Measurements from ENCODE around the gene NCOA5.

The NCOA5 gene

GRCh38 chr20:46088409-46089166 lies 1.2 kb downstream of the NCOA5 start:
- no peak for DNase-seq

GRCh38 chr20:46087161-46087560 lies 2.6 kb downstream of the NCOA5 start:
- DNase-seq = no peak

GRCh38 chr20:46085179-46085851 lies 4.4 kb downstream of the NCOA5 start:
- DNase-seq = no peak

GRCh38 chr20:46084805-46085178 lies 5.0 kb downstream of the NCOA5 start:
- DNase-seq = no peak

GRCh38 chr20:46083531-46084061 lies 6.2 kb downstream of the NCOA5 start:
- no peak for DNase-seq

- DNase-seq = no peak
These were observed 6.7 kb downstream of the NCOA5 start for GRCh38 chr20:46083101-46083500.

- no peak for DNase-seq
These were observed 8.7 kb downstream of the NCOA5 start for GRCh38 chr20:46081074-46081473.

- no peak for DNase-seq
These were observed 10.8 kb downstream of the NCOA5 start for GRCh38 chr20:46078954-46079353.

GRCh38 chr20:46077642-46078305 lies 12.0 kb downstream of the NCOA5 start:
- DNase-seq = no peak

- DNase-seq = no peak
These were observed 13.0 kb downstream of the NCOA5 start for GRCh38 chr20:46076806-46077205.

GRCh38 chr20:46074006-46074405 lies 15.8 kb downstream of the NCOA5 start:
- no peak for DNase-seq

- DNase-seq = no peak
These were observed 16.3 kb downstream of the NCOA5 start for GRCh38 chr20:46073443-46073842.

- no peak for DNase-seq
These were observed 16.7 kb downstream of the NCOA5 start for GRCh38 chr20:46073024-46073423.

- DNase-seq = no peak
These were observed 18.2 kb downstream of the NCOA5 start for GRCh38 chr20:46071573-46071972.

GRCh38 chr20:46070215-46070900 lies 19.4 kb downstream of the NCOA5 start:
- no peak for DNase-seq

- no peak for DNase-seq
These were observed 24.1 kb downstream of the NCOA5 start for GRCh38 chr20:46065691-46066090.

GRCh38 chr20:46065006-46065405 lies 24.8 kb downstream of the NCOA5 start:
- DNase-seq = no peak

- DNase-seq = no peak
These were observed 26.1 kb downstream of the NCOA5 start for GRCh38 chr20:46063652-46064054.

- no peak for DNase-seq
These were observed 26.6 kb downstream of the NCOA5 start for GRCh38 chr20:46063151-46063550.

GRCh38 chr20:46062621-46063020 lies 27.1 kb downstream of the NCOA5 start:
- DNase-seq = no peak

- no peak for DNase-seq
These were observed 27.6 kb downstream of the NCOA5 start for GRCh38 chr20:46062151-46062550.

- no peak for DNase-seq
These were observed 28.8 kb downstream of the NCOA5 start for GRCh38 chr20:46060975-46061374.

GRCh38 chr20:46060301-46060881 lies 29.4 kb downstream of the NCOA5 start:
- no peak for DNase-seq
